Measurements from ENCODE around the gene BEST1. TPM values are rescaled to one million over a fixed set of nuclear protein-coding genes. Genes with fewer than 3 reads are reported as not detected.

BEST1 gene
- total RNA-seq, 1 experiment from 2014 or later = 0.81 TPM

DNA sequence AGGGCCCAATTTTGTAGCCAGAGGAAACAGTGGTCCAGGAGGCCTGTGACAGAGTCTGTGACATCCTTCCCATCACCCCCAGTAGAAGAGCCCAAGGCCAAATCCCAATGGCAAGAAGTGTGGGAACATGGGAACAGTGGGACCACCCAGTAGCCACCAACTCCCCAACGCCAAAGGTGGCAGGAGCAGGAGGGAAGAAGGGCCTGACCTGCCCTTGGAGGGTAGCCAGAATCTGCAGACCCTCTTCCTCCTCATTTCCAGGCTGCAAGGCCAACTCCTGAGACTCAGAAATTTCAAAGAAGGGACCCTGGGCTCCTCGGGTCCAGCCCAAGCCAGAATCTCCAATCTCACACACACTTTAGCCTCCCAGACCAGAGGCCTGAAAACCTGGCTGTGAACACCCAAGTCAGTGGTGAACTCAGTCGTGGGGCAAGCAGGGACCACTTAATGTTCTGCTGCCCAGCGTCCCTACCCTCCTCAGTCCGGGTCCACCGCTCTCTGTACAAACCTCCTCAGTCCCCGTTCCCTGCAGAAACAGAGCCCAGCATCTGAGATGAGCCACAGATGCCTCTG lies 38.9 kb upstream of the BEST1 start:
- Histone ChIP-seq H3K27me3 (ENCODE audit: insufficient read depth, low read depth) (no peaks in the 10 kb centered on the region), H3K9me2 (ENCODE audit: insufficient read depth) (no peaks in the 10 kb centered on the region), H3K79me2 (ENCODE audit: low read depth) (no peaks in the 10 kb centered on the region), H3K36me3 (ENCODE audit: low read depth) (no peaks in the 10 kb centered on the region), H3K4me3 (no peak overlapping the region), H3K9me3 (ENCODE audit: insufficient read depth, low read depth) (no peaks in the 10 kb centered on the region), H3K4me1 (replicated peaks; ENCODE audit: insufficient read depth) (no peaks in the 10 kb centered on the region), H3F3A (ENCODE audit: insufficient read depth, low read depth) (peaks cover 9% of the 10 kb centered on the region; the same call in 1 of the 2 replicates), H2AFZ (no peak overlapping the region), H3K4me2 (no peak overlapping the region), H4K20me1 (ENCODE audit: insufficient read depth) (no peaks in the 10 kb centered on the region), H3K27ac (no peak overlapping the region)
- ChIA-PET POLR2A (ENCODE audit: unreplicated experiment) (no interaction called here), CTCF (interaction anchor here (0.6 kb wide), 1 partner anchor 13 kb away, joined by 6 read pairs; no protein-coding TSS in a partner anchor)
- TF ChIP-seq EZH2 (IDR thresholded peaks at IDR 0.05; ENCODE audit: low read depth) = no peak
- TF ChIP-seq, protein P1, sequence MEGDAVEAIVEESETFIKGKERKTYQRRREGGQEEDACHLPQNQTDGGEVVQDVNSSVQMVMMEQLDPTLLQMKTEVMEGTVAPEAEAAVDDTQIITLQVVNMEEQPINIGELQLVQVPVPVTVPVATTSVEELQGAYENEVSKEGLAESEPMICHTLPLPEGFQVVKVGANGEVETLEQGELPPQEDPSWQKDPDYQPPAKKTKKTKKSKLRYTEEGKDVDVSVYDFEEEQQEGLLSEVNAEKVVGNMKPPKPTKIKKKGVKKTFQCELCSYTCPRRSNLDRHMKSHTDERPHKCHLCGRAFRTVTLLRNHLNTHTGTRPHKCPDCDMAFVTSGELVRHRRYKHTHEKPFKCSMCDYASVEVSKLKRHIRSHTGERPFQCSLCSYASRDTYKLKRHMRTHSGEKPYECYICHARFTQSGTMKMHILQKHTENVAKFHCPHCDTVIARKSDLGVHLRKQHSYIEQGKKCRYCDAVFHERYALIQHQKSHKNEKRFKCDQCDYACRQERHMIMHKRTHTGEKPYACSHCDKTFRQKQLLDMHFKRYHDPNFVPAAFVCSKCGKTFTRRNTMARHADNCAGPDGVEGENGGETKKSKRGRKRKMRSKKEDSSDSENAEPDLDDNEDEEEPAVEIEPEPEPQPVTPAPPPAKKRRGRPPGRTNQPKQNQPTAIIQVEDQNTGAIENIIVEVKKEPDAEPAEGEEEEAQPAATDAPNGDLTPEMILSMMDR (conservative IDR thresholded peaks at IDR 0.05) = no peak
- no TSS peak for BruUV-seq (replicated peaks)
- no peak for DNase-seq
- intact Hi-C loops (cut with micrococcal nuclease; ENCODE audit: unreplicated experiment) = no loop called here

DNA sequence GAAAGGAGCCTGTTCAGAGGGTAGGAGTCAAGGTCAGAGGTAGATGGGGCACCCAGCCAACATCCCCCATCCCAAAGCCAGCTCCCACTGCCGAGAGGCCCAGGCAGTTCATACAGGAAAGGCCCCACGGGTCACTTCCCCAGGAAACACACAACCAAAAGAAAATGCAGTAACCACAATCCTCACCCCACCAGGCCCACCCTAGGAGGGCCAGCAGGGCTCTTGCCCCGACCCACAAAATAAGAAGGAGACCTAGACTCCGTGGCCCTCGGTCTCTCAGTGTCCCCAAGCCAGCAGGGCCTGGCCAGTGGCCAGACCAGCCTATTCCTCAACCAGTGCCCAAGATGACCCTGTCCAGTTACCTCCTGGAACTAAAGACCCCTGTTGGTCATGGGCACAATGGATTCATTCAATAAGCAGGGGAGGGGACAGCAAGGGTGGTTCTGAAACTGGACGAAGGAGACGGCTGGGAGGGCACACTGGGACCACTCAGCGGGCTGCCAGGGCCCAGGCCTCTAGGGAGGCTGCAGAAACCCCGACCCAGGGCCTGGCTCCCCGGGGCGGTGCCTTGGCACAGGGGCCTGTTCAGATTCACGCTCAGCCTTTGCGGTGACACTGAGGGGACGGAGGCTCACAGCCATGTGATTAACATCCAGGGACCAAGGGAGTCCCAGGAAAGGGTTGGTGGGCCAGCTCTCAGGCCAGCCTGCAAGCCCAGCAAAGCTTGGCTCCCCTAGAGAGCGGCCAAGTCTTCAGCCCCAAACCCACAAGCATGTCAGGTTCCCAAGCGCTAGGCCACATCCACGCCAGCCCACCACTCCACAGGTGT lies 38.2 kb upstream of the BEST1 start:
- H3K9me3 ChIP-seq (ENCODE audit: insufficient read depth, low read depth) = no peaks in the 10 kb centered on the region
- no peaks in the 10 kb centered on the region for H3K9me2 ChIP-seq (ENCODE audit: insufficient read depth)
- H3K4me3 ChIP-seq = no peak overlapping the region
- H3K27me3 ChIP-seq (ENCODE audit: insufficient read depth, low read depth) = no peaks in the 10 kb centered on the region
- CTCF ChIA-PET = interaction anchor here (0.6 kb wide), 1 partner anchor 13 kb away, joined by 6 read pairs; no protein-coding TSS in a partner anchor
- POLR2A ChIA-PET (ENCODE audit: unreplicated experiment) = no interaction called here
- intact Hi-C loops (cut with micrococcal nuclease; ENCODE audit: unreplicated experiment) = no loop called here
- no peaks in the 10 kb centered on the region for H4K20me1 ChIP-seq (ENCODE audit: insufficient read depth)
- H2AFZ ChIP-seq = no peak overlapping the region
- H3F3A ChIP-seq (ENCODE audit: insufficient read depth, low read depth) = peaks cover 9% of the 10 kb centered on the region; the same call in 1 of the 2 replicates
- no peak overlapping the region for H3K4me2 ChIP-seq
- H3K27ac ChIP-seq = no peak overlapping the region
- BruUV-seq (replicated peaks) = no TSS peak
- H3K4me1 ChIP-seq (replicated peaks; ENCODE audit: insufficient read depth) = no peaks in the 10 kb centered on the region
- no peaks in the 10 kb centered on the region for H3K79me2 ChIP-seq (ENCODE audit: low read depth)
- TF ChIP-seq, protein P1 (conservative IDR thresholded peaks at IDR 0.05) = no peak
- TF ChIP-seq EZH2 (IDR thresholded peaks at IDR 0.05; ENCODE audit: low read depth) = no peak
- no peaks in the 10 kb centered on the region for H3K36me3 ChIP-seq (ENCODE audit: low read depth)
- DNase-seq = no peak

DNA sequence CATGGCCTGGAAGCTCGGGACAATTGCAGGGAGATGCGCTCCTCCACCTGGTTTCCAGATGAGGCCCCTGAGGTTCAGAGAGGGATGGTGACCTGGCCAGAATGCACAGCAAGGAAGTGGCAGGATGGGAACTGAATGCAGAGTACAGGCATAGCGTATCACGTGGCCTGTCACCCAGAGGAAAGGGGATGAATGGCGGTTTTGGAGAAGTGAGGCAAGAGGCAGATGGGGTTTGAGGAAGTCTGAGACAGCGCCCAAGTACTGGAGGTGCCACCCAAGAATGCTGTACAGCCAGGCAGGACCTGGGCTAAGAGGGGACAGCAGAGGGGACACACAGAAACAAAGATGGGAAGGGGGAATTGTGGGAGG lies 37.6 kb upstream of the BEST1 start:
- intact Hi-C loops (cut with micrococcal nuclease; ENCODE audit: unreplicated experiment) = no loop called here
- TF ChIP-seq EZH2 (IDR thresholded peaks at IDR 0.05; ENCODE audit: low read depth) = no peak
- TF ChIP-seq, protein P1 (conservative IDR thresholded peaks at IDR 0.05) = no peak
- no TSS peak for BruUV-seq (replicated peaks)
- no peak for DNase-seq
- Histone ChIP-seq H3K36me3 (ENCODE audit: low read depth) (no peaks in the 10 kb centered on the region), H3F3A (ENCODE audit: insufficient read depth, low read depth) (peaks cover 9% of the 10 kb centered on the region; the same call in 1 of the 2 replicates), H3K4me2 (no peak overlapping the region), H3K4me3 (no peak overlapping the region), H2AFZ (no peak overlapping the region), H3K79me2 (ENCODE audit: low read depth) (no peaks in the 10 kb centered on the region), H4K20me1 (ENCODE audit: insufficient read depth) (no peaks in the 10 kb centered on the region), H3K9me3 (ENCODE audit: insufficient read depth, low read depth) (no peaks in the 10 kb centered on the region), H3K4me1 (replicated peaks; ENCODE audit: insufficient read depth) (no peaks in the 10 kb centered on the region), H3K9me2 (ENCODE audit: insufficient read depth) (no peaks in the 10 kb centered on the region), H3K27me3 (ENCODE audit: insufficient read depth, low read depth) (no peaks in the 10 kb centered on the region), H3K27ac (no peak overlapping the region)
- CTCF ChIA-PET = no interaction called here
- POLR2A ChIA-PET (ENCODE audit: unreplicated experiment) = no interaction called here

Measured in PC-9 (cell line).